Ovary (tissue), 9 donors: ENCODE results near the gene GBP5. TPM values are rescaled to one million over a fixed set of nuclear protein-coding genes. Genes with fewer than 3 reads are reported as not detected.

Source experiments
- DNase-seq, 5 donors: peaks; one replicate each; pipeline ENCODE4 v3.0.0-alpha.2; 2019 to 2020
- H3K27ac ChIP-seq, 2 donors: fragments of 200-600 bp; one replicate each; pipeline versions ENCODE4 v1.5.1 to v1.8.0; 2019 to 2022
- H3K27me3 ChIP-seq: fragments of 200-600 bp; one replicate; pipeline ENCODE4 v1.8.0; 2022
- H3K36me3 ChIP-seq: fragments of 200-600 bp; sonication (generic); one replicate; pipeline ENCODE4 v1.5.1; 2019
- H3K4me1 ChIP-seq: one replicate; pipeline ENCODE4 v1.8.1; 2013; ENCODE audit warnings: mild to moderate bottlenecking, moderate library complexity; ENCODE audit not compliant: insufficient read depth
- H3K4me3 ChIP-seq: fragments of 200-600 bp; sonication (generic); one replicate; pipeline ENCODE4 v1.5.1; 2017
- H3K9me3 ChIP-seq, 2 donors: fragments of 200-600 bp in 1 of 2; sonication (generic) in 1 of 2; one replicate each; pipeline versions ENCODE4 v1.5.1 to v1.8.1; 2013 to 2019; ENCODE audit warnings: mild to moderate bottlenecking in 1 of 2, moderate library complexity in 1 of 2
- EP300 ChIP-seq: sonication (generic); formaldehyde crosslinking; IDR thresholded peaks from one replicate; pipeline ENCODE4 v1.6.1; 2017; ENCODE audit warnings: antibody characterized with exemption
- POLR2A ChIP-seq: fragments of 450-650 bp; IDR thresholded peaks from one replicate; pipeline ENCODE4 v1.6.1; 2017; ENCODE audit warnings: antibody characterized with exemption, mild to moderate bottlenecking, moderate library complexity
- WGBS, 3 donors: extraction: QIAGEN DNeasy Blood & Tissue Kit in 1 of 3; methylation state at CpG; one replicate each; pipeline versions ENCODE4 v1.1.5 to v1.1.7; 2013 to 2017; 5-methylcytosine and 5-hydroxymethylcytosine counted together
- intact Hi-C, 4 donors: fragments of 100-400 bp; cut with DNase I; formaldehyde crosslinking; loops; one replicate each; pipeline versions ENCODE4 v1.11.0 to v1.15.1; 2022 to 2023
- polyA plus RNA-seq, 2 donors: library from polyadenylated mRNA; stranded (reverse); fragments of 200-250 nt in 1 of 2; fragments of 350-450 nt in 1 of 2; fragmentation: Illumina TruSeq in 1 of 2; extraction: RNeasy Lipid Tissue Mini Kit (QIAGEN cat#74804) in 1 of 2; gene quantifications; one replicate each; pipeline ENCODE4 v1.2.3, GENCODE V29; 2013 to 2014
- total RNA-seq, 7 donors: library from RNA; depleted of rRNA in 2 of 7; stranded (reverse); fragments of >200 nt in 2 of 7; fragmentation: NEBNext Ultra II Directional in 3 of 7; extraction: Animal tissue kit (Norgen Biotek cat#: 25700) in 3 of 7; gene quantifications; one replicate each; pipeline versions ENCODE4 v1.1.0 to v1.2.4, GENCODE V29; 2016 to 2023
- TF ChIP-seq, protein P1 (sequence below), 3 donors: fragments of 450-650 bp in 2 of 3; fragments of 200-600 bp in 1 of 3; IDR thresholded peaks; one replicate each; pipeline versions ENCODE4 v1.5.1 to v1.8.0; 2016 to 2022; ENCODE audit warnings: antibody characterized with exemption in 3 of 3, mild to moderate bottlenecking in 1 of 3
- donor health status: DM: no; HTN: no; CAD: no; lungs with moderate emphysema.
- donor health status: DM: no; HTN: no; CAD: no.
- donor health status: Bipolar disorder and iron deficiency.
- donor health status: DM: yes; HTN: yes; CAD: no.
- donor health status: DM: no; HTN: no; CAD: no.
- donor health status: DM: yes; HTN: yes; CAD: no.

Gene GBP5
- total and polyA plus RNA-seq, 9 donors, result 0.77 to 8.6 (median 1.4) TPM

DNA sequence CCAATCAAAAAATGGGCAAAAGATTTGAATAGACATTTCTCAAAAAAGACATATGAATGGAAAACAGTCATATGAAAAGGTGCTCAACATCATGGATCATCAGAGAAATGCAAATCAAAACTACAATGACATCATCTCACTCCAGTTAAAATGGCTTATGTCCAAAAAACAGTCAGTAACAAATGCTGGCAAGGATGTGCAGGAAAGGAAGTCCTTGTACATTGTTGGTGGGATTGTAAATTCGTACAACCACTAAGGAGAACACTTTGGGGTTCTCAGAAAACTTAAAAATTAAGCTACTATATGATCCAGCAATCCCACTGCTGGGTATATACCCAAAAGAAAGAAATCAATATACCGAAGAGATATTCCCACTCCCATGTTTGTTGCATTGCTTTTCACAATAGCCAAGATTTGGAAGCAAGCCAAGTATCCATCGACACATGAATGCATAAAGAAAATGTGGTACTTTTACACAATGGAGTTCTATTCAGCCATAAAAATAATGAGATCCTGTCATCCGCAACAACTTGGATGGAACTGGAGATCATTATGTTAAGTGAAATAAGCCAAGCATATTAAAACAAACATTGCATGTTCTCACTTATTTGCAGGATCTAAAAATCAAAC is 17.9 kb downstream of the GBP5 start:
- H3K27ac ChIP-seq, result no peak overlapping the region
- H3K4me3 ChIP-seq, result no peak overlapping the region
- no peaks in the 10 kb centered on the region for H3K9me3 ChIP-seq
- TF ChIP-seq, protein P1, sequence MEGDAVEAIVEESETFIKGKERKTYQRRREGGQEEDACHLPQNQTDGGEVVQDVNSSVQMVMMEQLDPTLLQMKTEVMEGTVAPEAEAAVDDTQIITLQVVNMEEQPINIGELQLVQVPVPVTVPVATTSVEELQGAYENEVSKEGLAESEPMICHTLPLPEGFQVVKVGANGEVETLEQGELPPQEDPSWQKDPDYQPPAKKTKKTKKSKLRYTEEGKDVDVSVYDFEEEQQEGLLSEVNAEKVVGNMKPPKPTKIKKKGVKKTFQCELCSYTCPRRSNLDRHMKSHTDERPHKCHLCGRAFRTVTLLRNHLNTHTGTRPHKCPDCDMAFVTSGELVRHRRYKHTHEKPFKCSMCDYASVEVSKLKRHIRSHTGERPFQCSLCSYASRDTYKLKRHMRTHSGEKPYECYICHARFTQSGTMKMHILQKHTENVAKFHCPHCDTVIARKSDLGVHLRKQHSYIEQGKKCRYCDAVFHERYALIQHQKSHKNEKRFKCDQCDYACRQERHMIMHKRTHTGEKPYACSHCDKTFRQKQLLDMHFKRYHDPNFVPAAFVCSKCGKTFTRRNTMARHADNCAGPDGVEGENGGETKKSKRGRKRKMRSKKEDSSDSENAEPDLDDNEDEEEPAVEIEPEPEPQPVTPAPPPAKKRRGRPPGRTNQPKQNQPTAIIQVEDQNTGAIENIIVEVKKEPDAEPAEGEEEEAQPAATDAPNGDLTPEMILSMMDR (IDR thresholded peaks at IDR 0.05), result no peak
- TF ChIP-seq EP300 (no peak), POLR2A (no peak)
- no peak for DNase-seq
- no peaks in the 10 kb centered on the region for H3K4me1 ChIP-seq
- 82 to 91% (median 86%) methylated on average over 4 of the region's 4 CpGs for WGBS, 3 donors
- H3K36me3 ChIP-seq, result no peaks in the 10 kb centered on the region
- intact Hi-C loops, result no loop called here
- no peaks in the 10 kb centered on the region for H3K27me3 ChIP-seq

- WGBS, 3 donors, result 88 to 94% (median 94%) methylated on average over 3 of the region's 3 CpGs
- intact Hi-C loops, result no loop called here
- TF ChIP-seq POLR2A (no peak), EP300 (no peak)
- TF ChIP-seq, protein P1 (IDR thresholded peaks at IDR 0.05), result no peak
- DNase-seq, result no peak
- Histone ChIP-seq H3K27me3 (no peaks in the 10 kb centered on the region), H3K9me3 (no peaks in the 10 kb centered on the region), H3K4me1 (no peaks in the 10 kb centered on the region), H3K27ac (no peak overlapping the region), H3K36me3 (no peaks in the 10 kb centered on the region), H3K4me3 (no peak overlapping the region)
Observed at GRCh38 chr1:89243046-89243445, 29.6 kb downstream of the GBP5 start.

Other genes starting within 250 kb of the GBP5 start
- 10 to 100 TPM in 6 of 7 donors, 1 to 10 TPM in 1; 7.3 to 24.1 (median 14.2) TPM for gene GBP3, start 250.0 kb downstream of the GBP5 start, total RNA-seq
- gene GBP3, start 250.0 kb downstream of the GBP5 start, polyA plus RNA-seq, result 10 to 100 TPM in 1 of 2 donors, 1 to 10 TPM in 1; 5.0 to 24.9 TPM
- 10 to 100 TPM; 16.4 to 27.1 (median 20.8) TPM for gene GBP1, start 207.7 kb downstream of the GBP5 start, total RNA-seq
- gene GBP1, start 207.7 kb downstream of the GBP5 start, polyA plus RNA-seq, result 10 to 100 TPM; 15.2 to 41.7 TPM
- gene GBP2, start 146.7 kb downstream of the GBP5 start, total RNA-seq, result 100 to 1,000 TPM in 1 of 7 donors, 10 to 100 TPM in 6; 39.3 to 105 (median 65.8) TPM
- gene GBP2, start 146.7 kb downstream of the GBP5 start, polyA plus RNA-seq, result 100 to 1,000 TPM in 1 of 2 donors, 10 to 100 TPM in 1; 74.9 to 237 TPM
- gene GBP7, start 96.9 kb downstream of the GBP5 start, total RNA-seq, result under 1 TPM in 2 of 7 donors, not detected in 5; 0.15 to 0.28 TPM
- gene GBP7, start 96.9 kb downstream of the GBP5 start, polyA plus RNA-seq, result not detected
- 10 to 100 TPM in 2 of 7 donors, 1 to 10 TPM in 5; 5.7 to 23.7 (median 8.4) TPM for gene GBP4, start 73.9 kb downstream of the GBP5 start, total RNA-seq
- 10 to 100 TPM; 16.8 to 40.8 TPM for gene GBP4, start 73.9 kb downstream of the GBP5 start, polyA plus RNA-seq
- under 1 TPM in 6 of 7 donors, not detected in 1; 0.18 to 0.77 (median 0.34) TPM for gene GBP6, start 91.2 kb upstream of the GBP5 start, total RNA-seq
- gene GBP6, start 91.2 kb upstream of the GBP5 start, polyA plus RNA-seq, result under 1 TPM; 0.18 to 0.50 TPM